Body of pancreas (tissue), 4 donors: ENCODE results near the gene ZRSR2.

Experiments
- POLR2A ChIP-seq, 3 donors: fragments of 450-650 bp; IDR thresholded peaks; one replicate each; pipeline ENCODE4 v1.6.1; 2016; ENCODE audit warnings: antibody characterized with exemption in 3 of 3, mild to moderate bottlenecking in 2 of 3
- TF ChIP-seq, protein P1 (sequence below), 7 experiments: fragments of 450-650 bp in 4 of 7; fragments of 200-600 bp in 3 of 7; sonication (generic) in 3 of 7; IDR thresholded peaks; one replicate each; pipeline ENCODE4 v1.5.1; 2016 to 2019; ENCODE audit warnings: antibody characterized with exemption in 7 of 7

DNA sequence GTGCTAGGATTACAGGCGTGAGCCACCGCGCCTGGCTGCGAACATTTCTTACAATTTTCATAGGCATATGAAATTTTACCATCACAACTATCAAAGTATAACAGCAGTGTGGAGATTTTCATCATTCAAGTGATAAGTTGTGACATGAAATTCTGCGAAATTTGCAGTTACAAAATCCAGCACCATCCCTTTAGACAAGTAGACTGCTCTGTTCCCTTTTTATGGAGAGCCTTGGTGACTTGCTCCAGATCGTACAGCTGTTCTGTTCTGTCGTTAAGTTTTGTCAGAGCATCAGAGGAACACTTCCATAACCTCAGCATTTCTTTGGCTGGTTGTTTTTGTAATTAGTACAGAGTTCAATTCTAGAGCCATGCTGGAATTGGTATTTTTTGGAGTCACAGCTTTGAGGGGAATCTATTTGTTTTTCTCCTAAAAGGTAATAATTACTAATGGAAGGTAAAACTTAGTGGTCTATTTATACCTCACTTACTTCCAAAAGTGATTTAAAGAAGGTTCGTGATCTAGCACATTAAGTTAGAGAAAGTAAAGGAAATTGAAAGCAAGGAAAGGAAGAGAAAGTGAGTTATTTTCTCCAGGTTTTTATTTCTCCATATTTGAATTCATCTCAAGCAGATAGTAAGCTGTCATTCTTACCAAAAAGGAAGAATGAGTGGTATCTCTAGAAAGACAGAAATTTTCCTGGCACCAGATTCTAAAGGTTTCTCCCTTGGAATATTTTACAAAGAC is 22.1 kb downstream of the ZRSR2 start:
- TF ChIP-seq, protein P1, sequence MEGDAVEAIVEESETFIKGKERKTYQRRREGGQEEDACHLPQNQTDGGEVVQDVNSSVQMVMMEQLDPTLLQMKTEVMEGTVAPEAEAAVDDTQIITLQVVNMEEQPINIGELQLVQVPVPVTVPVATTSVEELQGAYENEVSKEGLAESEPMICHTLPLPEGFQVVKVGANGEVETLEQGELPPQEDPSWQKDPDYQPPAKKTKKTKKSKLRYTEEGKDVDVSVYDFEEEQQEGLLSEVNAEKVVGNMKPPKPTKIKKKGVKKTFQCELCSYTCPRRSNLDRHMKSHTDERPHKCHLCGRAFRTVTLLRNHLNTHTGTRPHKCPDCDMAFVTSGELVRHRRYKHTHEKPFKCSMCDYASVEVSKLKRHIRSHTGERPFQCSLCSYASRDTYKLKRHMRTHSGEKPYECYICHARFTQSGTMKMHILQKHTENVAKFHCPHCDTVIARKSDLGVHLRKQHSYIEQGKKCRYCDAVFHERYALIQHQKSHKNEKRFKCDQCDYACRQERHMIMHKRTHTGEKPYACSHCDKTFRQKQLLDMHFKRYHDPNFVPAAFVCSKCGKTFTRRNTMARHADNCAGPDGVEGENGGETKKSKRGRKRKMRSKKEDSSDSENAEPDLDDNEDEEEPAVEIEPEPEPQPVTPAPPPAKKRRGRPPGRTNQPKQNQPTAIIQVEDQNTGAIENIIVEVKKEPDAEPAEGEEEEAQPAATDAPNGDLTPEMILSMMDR (IDR thresholded peaks at IDR 0.05), result no peak
- no peak for TF ChIP-seq POLR2A (IDR thresholded peaks at IDR 0.05)
